GM23338 (cell line): ENCODE results near the gene MPL.

Source experiments
- CREB1 ChIP-seq: fragments of 250-450 bp; sonication (Bioruptor Pico); IDR thresholded peaks from 2 replicates; pipeline ENCODE4 v1.5.0; 2020; ENCODE audit warnings: low read depth, mild to moderate bottlenecking, moderate library complexity
- CTCF ChIP-seq, 2 experiments: fragments of 200-600 bp in 1 of 2; sonication (generic) in 1 of 2; conservative IDR thresholded peaks; 2 replicates each; pipeline versions ENCODE4 v1.5.1 to v1.6.1; 2016 to 2017; ENCODE audit warnings: antibody characterized with exemption in 2 of 2, low read depth in 2 of 2, mild to moderate bottlenecking in 2 of 2, moderate library complexity in 1 of 2
- EZH2 ChIP-seq: fragments of 200-600 bp; sonication (generic); IDR thresholded peaks from one replicate; pipeline ENCODE4 v1.8.0; 2017; ENCODE audit warnings: antibody characterized with exemption, mild to moderate bottlenecking, low read depth; ENCODE audit not compliant: unreplicated experiment
- EZH2phosphoT487 ChIP-seq: fragments of 200-600 bp; sonication (generic); IDR thresholded peaks from one replicate; pipeline ENCODE4 v1.8.1; 2018; ENCODE audit warnings: antibody characterized with exemption; ENCODE audit not compliant: unreplicated experiment
- JUNB ChIP-seq: IDR thresholded peaks from one replicate; pipeline ENCODE4 v1.6.1; 2016; ENCODE audit warnings: antibody characterized with exemption; ENCODE audit not compliant: unreplicated experiment
- POLR2AphosphoS5 ChIP-seq: IDR thresholded peaks from 2 replicates; pipeline ENCODE4 v1.6.1; 2016; ENCODE audit warnings: antibody characterized with exemption, low read depth
- REST ChIP-seq: IDR thresholded peaks from one replicate; pipeline ENCODE4 v1.6.1; 2018; ENCODE audit warnings: antibody characterized with exemption; ENCODE audit not compliant: unreplicated experiment
- STAT1 ChIP-seq: IDR thresholded peaks from one replicate; pipeline ENCODE4 v1.6.1; 2016; ENCODE audit warnings: antibody characterized with exemption; ENCODE audit not compliant: unreplicated experiment
- ZNF114 ChIP-seq: fragments of 250-450 bp; sonication (Bioruptor Pico); IDR thresholded peaks from 2 replicates; pipeline ENCODE4 v1.5.0; 2020; ENCODE audit warnings: mild to moderate bottlenecking, moderate library complexity
- ZNF331 ChIP-seq: fragments of 250-450 bp; sonication (Bioruptor Pico); IDR thresholded peaks from 2 replicates; pipeline ENCODE4 v1.5.0; 2020; ENCODE audit warnings: low read depth, mild to moderate bottlenecking, moderate library complexity
- ZNF462 ChIP-seq: fragments of 250-450 bp; sonication (Bioruptor Pico); IDR thresholded peaks from 2 replicates; pipeline ENCODE4 v1.5.0; 2020; ENCODE audit warnings: mild to moderate bottlenecking, moderate library complexity

- TF ChIP-seq CTCF (conservative IDR thresholded peaks at IDR 0.05; ENCODE audit: low read depth in 2 of 2) (no peak), EZH2 (no peak), REST (no peak), JUNB (no peak), EZH2phosphoT487 (no peak), ZNF331 (no peak), POLR2AphosphoS5 (no peak), CREB1 (CRISPR knock-in tag) (no peak), ZNF462 (CRISPR knock-in tag) (no peak), ZNF114 (CRISPR knock-in tag) (no peak), STAT1 (no peak)
Observed at GRCh38 chr1:43351421-43352350, 14.1 kb downstream of the MPL start.
